ENCODE data around the gene CDC42EP5.

The CDC42EP5 gene

DNA sequence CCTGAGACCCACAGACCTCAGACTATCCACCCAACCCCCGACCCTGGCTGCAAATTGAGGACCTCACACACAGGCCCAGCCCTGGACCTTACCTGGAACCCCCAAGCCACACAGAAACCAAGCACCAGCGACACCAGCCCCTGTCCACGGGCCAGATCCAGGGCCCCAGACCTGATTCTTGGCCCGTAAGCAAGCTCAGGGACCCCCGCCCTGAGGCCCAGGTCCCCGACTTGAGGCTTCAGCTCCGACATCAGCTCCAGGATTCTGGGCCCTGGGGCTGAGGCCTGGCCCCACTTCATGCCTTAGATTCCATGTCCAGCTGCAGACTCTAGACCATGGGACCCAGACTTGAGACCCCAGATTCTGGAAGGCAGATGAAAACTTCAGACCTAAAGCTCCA lies 51.6 kb downstream of the CDC42EP5 start:
- Histone ChIP-seq H3K27ac (ENCODE audit: low read depth, low read length) (no peak overlapping the region), H3K79me2 (ENCODE audit: control insufficient read depth, insufficient read depth, low read length) (no peaks in the 10 kb centered on the region), H2BK120ac (ENCODE audit: low read depth, low read length) (no peak overlapping the region), H3K4me1 (ENCODE audit: control insufficient read depth, low read depth, low read length) (no peaks in the 10 kb centered on the region), H3K27me3 (ENCODE audit: insufficient read depth, low read length, poor library complexity) (peaks cover under 1% of the 10 kb centered on the region), H3K79me1 (ENCODE audit: low read length) (no peaks in the 10 kb centered on the region), H2BK15ac (replicated peaks; ENCODE audit: low read depth) (no peak overlapping the region), H4K8ac (ENCODE audit: low read depth, low read length) (no peak overlapping the region), H2AK5ac (ENCODE audit: low read length) (no peak overlapping the region), H3K4ac (ENCODE audit: low read depth, low read length) (no peak overlapping the region), H4K5ac (ENCODE audit: low read length) (no peak overlapping the region), H2BK5ac (ENCODE audit: low read length) (no peak overlapping the region), H3K36me3 (ENCODE audit: control insufficient read depth, insufficient read depth, low read length) (no peaks in the 10 kb centered on the region), H3K4me3 (ENCODE audit: low read length) (no peak overlapping the region), H3K9ac (ENCODE audit: low read length) (no peak overlapping the region), H3K23ac (ENCODE audit: low read length) (no peak overlapping the region), H3K56ac (ENCODE audit: low read length) (no peak overlapping the region), H3K4me2 (ENCODE audit: low read length) (no peak overlapping the region), H3K18ac (ENCODE audit: low read length) (no peak overlapping the region)
- WGBS (ENCODE audit: extremely low coverage, insufficient coverage, low lambda C conversion rate) = no CpG with 5 or more reads among the region's 7 CpGs
- no peak for DNase-seq

DNA sequence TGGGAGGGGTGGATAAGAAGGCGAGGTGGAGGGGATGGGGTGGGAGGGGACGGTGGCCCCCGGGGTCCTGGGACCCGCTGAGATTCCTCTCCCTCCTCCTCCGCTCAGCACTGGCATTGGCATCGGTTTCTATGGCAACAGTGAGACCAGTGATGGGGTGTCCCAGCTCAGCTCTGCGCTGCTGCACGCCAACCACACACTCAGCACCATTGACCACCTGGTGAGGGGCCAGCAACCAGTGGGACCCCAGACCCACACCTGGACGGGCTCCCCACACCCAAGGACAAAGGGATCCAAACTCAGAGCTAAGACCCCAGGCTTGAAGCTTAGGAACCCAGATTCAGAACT lies 52.0 kb downstream of the CDC42EP5 start:
- DNase-seq = no peak
- H2AK5ac ChIP-seq (ENCODE audit: low read length) = no peak overlapping the region
- H3K4me1 ChIP-seq (ENCODE audit: control insufficient read depth, low read depth, low read length) = no peaks in the 10 kb centered on the region
- no peak overlapping the region for H3K56ac ChIP-seq (ENCODE audit: low read length)
- H3K27ac ChIP-seq (ENCODE audit: low read depth, low read length) = no peak overlapping the region
- H3K9ac ChIP-seq (ENCODE audit: low read length) = no peak overlapping the region
- H3K36me3 ChIP-seq (ENCODE audit: control insufficient read depth, insufficient read depth, low read length) = no peaks in the 10 kb centered on the region
- no peak overlapping the region for H2BK15ac ChIP-seq (replicated peaks; ENCODE audit: low read depth)
- no peak overlapping the region for H3K4ac ChIP-seq (ENCODE audit: low read depth, low read length)
- H4K8ac ChIP-seq (ENCODE audit: low read depth, low read length) = no peak overlapping the region
- H3K79me2 ChIP-seq (ENCODE audit: control insufficient read depth, insufficient read depth, low read length) = no peaks in the 10 kb centered on the region
- H4K5ac ChIP-seq (ENCODE audit: low read length) = no peak overlapping the region
- no peak overlapping the region for H3K4me2 ChIP-seq (ENCODE audit: low read length)
- no peak overlapping the region for H3K18ac ChIP-seq (ENCODE audit: low read length)
- H3K4me3 ChIP-seq (ENCODE audit: low read length) = no peak overlapping the region
- H2BK120ac ChIP-seq (ENCODE audit: low read depth, low read length) = no peak overlapping the region
- peaks cover 4% of the 10 kb centered on the region for H3K27me3 ChIP-seq (ENCODE audit: insufficient read depth, low read length, poor library complexity)
- no peaks in the 10 kb centered on the region for H3K79me1 ChIP-seq (ENCODE audit: low read length)
- H3K23ac ChIP-seq (ENCODE audit: low read length) = no peak overlapping the region
- no CpG with 5 or more reads among the region's 9 CpGs for WGBS (ENCODE audit: extremely low coverage, insufficient coverage, low lambda C conversion rate)
- H2BK5ac ChIP-seq (ENCODE audit: low read length) = no peak overlapping the region

DNA sequence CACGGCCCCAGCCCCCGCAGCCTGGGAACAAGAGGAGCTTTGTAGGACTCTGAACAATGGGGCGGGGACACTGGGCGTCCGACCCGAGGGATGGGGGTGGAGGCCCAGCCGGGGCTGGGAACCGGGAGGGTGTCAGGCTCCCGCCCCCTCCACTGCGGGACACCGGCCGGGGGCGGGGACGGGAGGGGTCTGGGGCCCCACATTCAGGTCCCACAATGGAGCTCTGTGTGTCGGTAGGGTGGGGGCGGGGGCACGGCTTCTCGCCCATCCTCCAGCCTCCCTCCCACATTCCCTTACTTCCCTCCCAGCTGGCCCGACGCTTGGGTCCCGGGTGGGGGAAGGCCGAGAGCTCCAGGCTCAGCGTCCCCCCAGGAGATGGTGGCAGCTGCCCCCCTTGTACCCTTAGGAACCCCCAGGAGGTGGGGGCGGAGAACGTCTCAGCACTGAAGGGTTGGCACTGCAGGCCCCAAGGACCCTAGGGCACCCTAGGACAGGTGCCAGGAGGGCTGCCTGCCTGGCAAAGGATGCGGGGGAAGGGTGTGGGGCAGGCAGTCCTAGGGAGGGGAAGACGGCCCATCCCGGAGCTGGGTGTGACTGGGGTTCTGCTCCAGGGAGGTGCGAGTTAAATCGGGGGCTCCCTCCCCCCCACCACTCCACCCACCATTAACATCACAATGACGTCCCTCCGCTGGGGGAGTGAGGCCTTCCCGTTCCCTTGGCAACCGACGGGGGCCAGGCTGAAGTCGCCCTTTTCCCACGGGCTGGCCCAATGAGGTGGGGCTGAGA lies 52.5 kb downstream of the CDC42EP5 start:
- Histone ChIP-seq H3K36me3 (ENCODE audit: control insufficient read depth, insufficient read depth, low read length) (no peaks in the 10 kb centered on the region), H2BK15ac (replicated peaks; ENCODE audit: low read depth) (no peak overlapping the region), H3K4me1 (ENCODE audit: control insufficient read depth, low read depth, low read length) (no peaks in the 10 kb centered on the region), H3K18ac (ENCODE audit: low read length) (no peak overlapping the region), H2BK5ac (ENCODE audit: low read length) (no peak overlapping the region), H2BK120ac (ENCODE audit: low read depth, low read length) (no peak overlapping the region), H3K79me2 (ENCODE audit: control insufficient read depth, insufficient read depth, low read length) (no peaks in the 10 kb centered on the region), H3K27me3 (ENCODE audit: insufficient read depth, low read length, poor library complexity) (peaks cover 10% of the 10 kb centered on the region), H3K9ac (ENCODE audit: low read length) (no peak overlapping the region), H3K4me3 (ENCODE audit: low read length) (no peak overlapping the region), H4K5ac (ENCODE audit: low read length) (no peak overlapping the region), H3K23ac (ENCODE audit: low read length) (no peak overlapping the region), H3K4me2 (ENCODE audit: low read length) (peak overlapping the region; percentile 27), H3K27ac (ENCODE audit: low read depth, low read length) (no peak overlapping the region), H3K56ac (ENCODE audit: low read length) (peak overlapping the region; percentile 25), H2AK5ac (ENCODE audit: low read length) (no peak overlapping the region), H4K8ac (ENCODE audit: low read depth, low read length) (no peak overlapping the region), H3K79me1 (ENCODE audit: low read length) (no peaks in the 10 kb centered on the region), H3K4ac (ENCODE audit: low read depth, low read length) (no peak overlapping the region)
- no CpG with 5 or more reads among the region's 37 CpGs for WGBS (ENCODE audit: extremely low coverage, insufficient coverage, low lambda C conversion rate)
- DNase-seq = peak; percentile 52

DNA sequence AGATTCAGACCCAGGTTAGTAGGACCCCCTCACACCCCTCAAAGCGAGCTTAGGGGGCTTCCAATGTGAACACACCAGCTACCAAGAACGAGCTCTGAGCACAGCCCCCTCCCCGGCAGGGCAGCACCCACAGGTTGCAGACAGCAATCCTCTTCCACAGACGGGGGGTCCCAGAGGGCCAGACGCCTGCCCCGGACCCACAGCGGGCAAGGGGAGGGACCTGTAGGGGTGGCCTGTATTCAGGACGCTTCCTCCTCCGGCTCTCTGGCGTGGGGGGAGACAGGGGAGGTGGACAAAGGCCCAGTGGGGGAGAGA lies 53.1 kb downstream of the CDC42EP5 start:
- H3K27ac ChIP-seq (ENCODE audit: low read depth, low read length) = no peak overlapping the region
- no peak overlapping the region for H4K8ac ChIP-seq (ENCODE audit: low read depth, low read length)
- no peaks in the 10 kb centered on the region for H3K79me2 ChIP-seq (ENCODE audit: control insufficient read depth, insufficient read depth, low read length)
- H3K4me1 ChIP-seq (ENCODE audit: control insufficient read depth, low read depth, low read length) = no peaks in the 10 kb centered on the region
- no peak overlapping the region for H4K5ac ChIP-seq (ENCODE audit: low read length)
- H3K36me3 ChIP-seq (ENCODE audit: control insufficient read depth, insufficient read depth, low read length) = no peaks in the 10 kb centered on the region
- no peak overlapping the region for H2BK5ac ChIP-seq (ENCODE audit: low read length)
- H3K23ac ChIP-seq (ENCODE audit: low read length) = no peak overlapping the region
- peak overlapping the region; percentile 25 for H3K56ac ChIP-seq (ENCODE audit: low read length)
- no peak overlapping the region for H2BK15ac ChIP-seq (replicated peaks; ENCODE audit: low read depth)
- H3K4me2 ChIP-seq (ENCODE audit: low read length) = peak overlapping the region; percentile 20
- no peak overlapping the region for H3K18ac ChIP-seq (ENCODE audit: low read length)
- H3K4ac ChIP-seq (ENCODE audit: low read depth, low read length) = no peak overlapping the region
- H3K27me3 ChIP-seq (ENCODE audit: insufficient read depth, low read length, poor library complexity) = peaks cover 12% of the 10 kb centered on the region
- H2AK5ac ChIP-seq (ENCODE audit: low read length) = no peak overlapping the region
- H3K79me1 ChIP-seq (ENCODE audit: low read length) = no peaks in the 10 kb centered on the region
- H3K9ac ChIP-seq (ENCODE audit: low read length) = no peak overlapping the region
- WGBS (ENCODE audit: extremely low coverage, insufficient coverage, low lambda C conversion rate) = no CpG with 5 or more reads among the region's 10 CpGs
- no peak for DNase-seq
- H3K4me3 ChIP-seq (ENCODE audit: low read length) = no peak overlapping the region
- no peak overlapping the region for H2BK120ac ChIP-seq (ENCODE audit: low read depth, low read length)

DNA sequence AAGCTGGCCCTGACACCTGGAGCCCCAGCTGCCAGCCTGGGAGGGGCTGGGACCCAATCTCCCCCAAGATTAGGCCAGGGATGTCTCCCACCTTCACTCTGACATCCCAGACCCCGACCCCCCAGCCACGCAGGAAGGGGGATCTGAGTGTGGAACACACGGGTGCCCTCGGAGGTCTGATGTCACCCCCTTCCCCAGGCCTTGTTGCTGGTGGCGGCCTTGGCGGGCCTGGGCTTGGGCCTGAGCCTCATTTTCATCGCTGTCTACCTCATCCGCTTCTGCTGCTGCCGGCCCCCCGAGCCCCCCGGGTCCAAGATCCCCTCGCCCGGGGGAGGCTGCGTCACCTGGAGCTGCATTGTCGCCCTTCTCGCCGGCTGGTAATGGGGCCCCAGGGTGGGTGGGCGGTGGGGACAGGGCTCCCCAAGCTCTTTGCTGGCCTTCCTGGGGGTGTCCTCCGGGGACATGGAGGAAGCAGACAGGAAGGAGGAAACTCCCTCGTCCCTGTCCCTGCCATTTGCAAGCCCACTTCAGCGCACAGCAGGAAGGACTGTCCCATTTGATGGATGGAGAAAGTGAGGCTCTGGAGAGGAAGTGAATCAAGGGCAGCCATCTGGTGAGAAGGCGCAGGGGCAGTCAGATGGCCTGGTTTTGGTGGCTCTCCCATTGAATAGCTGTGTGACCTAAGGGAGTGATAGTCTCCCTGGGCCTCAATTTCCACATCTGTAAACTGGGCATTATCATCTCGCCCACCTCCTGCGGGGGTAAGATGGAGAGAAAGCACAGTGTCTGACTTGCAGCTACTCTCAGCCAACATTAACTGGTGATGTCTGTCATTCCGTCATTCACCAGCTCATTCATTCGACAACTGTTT lies 53.9 kb downstream of the CDC42EP5 start:
- WGBS (ENCODE audit: extremely low coverage, insufficient coverage, low lambda C conversion rate) = no CpG with 5 or more reads among the region's 26 CpGs
- Histone ChIP-seq H3K56ac (ENCODE audit: low read length) (no peak overlapping the region), H2BK15ac (replicated peaks; ENCODE audit: low read depth) (no peak overlapping the region), H3K27me3 (ENCODE audit: insufficient read depth, low read length, poor library complexity) (peaks cover 16% of the 10 kb centered on the region), H3K4me3 (ENCODE audit: low read length) (no peak overlapping the region), H4K5ac (ENCODE audit: low read length) (no peak overlapping the region), H3K79me2 (ENCODE audit: control insufficient read depth, insufficient read depth, low read length) (no peaks in the 10 kb centered on the region), H3K4me1 (ENCODE audit: control insufficient read depth, low read depth, low read length) (no peaks in the 10 kb centered on the region), H3K23ac (ENCODE audit: low read length) (no peak overlapping the region), H2BK120ac (ENCODE audit: low read depth, low read length) (no peak overlapping the region), H4K8ac (ENCODE audit: low read depth, low read length) (no peak overlapping the region), H3K4me2 (ENCODE audit: low read length) (no peak overlapping the region), H3K9ac (ENCODE audit: low read length) (no peak overlapping the region), H2BK5ac (ENCODE audit: low read length) (no peak overlapping the region), H3K79me1 (ENCODE audit: low read length) (no peaks in the 10 kb centered on the region), H2AK5ac (ENCODE audit: low read length) (no peak overlapping the region), H3K36me3 (ENCODE audit: control insufficient read depth, insufficient read depth, low read length) (no peaks in the 10 kb centered on the region), H3K4ac (ENCODE audit: low read depth, low read length) (no peak overlapping the region), H3K18ac (ENCODE audit: low read length) (no peak overlapping the region), H3K27ac (ENCODE audit: low read depth, low read length) (no peak overlapping the region)
- DNase-seq = no peak
